HCT116 (cell line): Measurements from ENCODE around the gene BCL11B. TPM values are rescaled to one million over a fixed set of nuclear protein-coding genes. Genes with fewer than 3 reads are reported as not detected.

Source experiments
- ATAC-seq: fragments of 200-7000 bp; cut with Tn5 transposase; 2 replicates; pipeline ENCODE4 v1.9.1; 2020; ENCODE audit warnings: mild to moderate bottlenecking, moderate library complexity
- BruUV-seq: library from RNA; stranded (reverse); fragments of 400-500 nt; replicated peaks from 2 replicates; lab custom pipeline; 2021; lab: Mats Ljungman, UMichigan
- CTCF ChIA-PET: fragments of 300-600 bp; sonication (Branson Sonifier 250); formaldehyde crosslinking; loops from one replicate; lab custom pipeline; 2021; ENCODE audit warnings: antibody characterized with exemption; lab: Charles Lee
- POLR2A ChIA-PET: fragments of 300-600, 350-600 bp; sonication (Branson Sonifier 250); formaldehyde crosslinking; loops from one replicate; lab custom pipeline; 2021; ENCODE audit warnings: antibody characterized with exemption; lab: Charles Lee
- RAD21 ChIA-PET, 2 experiments: fragments of 300-600 bp; sonication (Branson Sonifier 250); formaldehyde crosslinking; loops; one replicate each; lab custom pipeline; 2023; ENCODE audit warnings: low total read pairs in 2 of 2; ENCODE audit not compliant: uncharacterized antibody in 2 of 2, unreplicated experiment in 2 of 2, low non-redundant PET in 1 of 2; lab: Charles Lee
- DNase-seq: peaks from one replicate; pipeline ENCODE4 v3.0.0-alpha.2; 2010; ENCODE audit warnings: low read depth, low spot score
- H2AFZ ChIP-seq: fragments of 200-600 bp; shearing (Covaris generic), sonication (generic); 2 replicates; pipeline ENCODE4 v1.6.1; 2017; ENCODE audit warnings: low read depth, mixed run types, mixed read lengths, antibody characterized with exemption, low read length; ENCODE audit not compliant: poor library complexity, severe bottlenecking
- H3K27ac ChIP-seq: 2 replicates; pipeline ENCODE4 v1.5.1; 2012; ENCODE audit warnings: low read depth, low read length
- H3K27me3 ChIP-seq: fragments of 200-600 bp; sonication (generic); 2 replicates; pipeline ENCODE4 v1.6.1; 2016; ENCODE audit warnings: mixed run types, low read length, mixed read lengths; ENCODE audit not compliant: insufficient read depth
- H3K36me3 ChIP-seq, 2 experiments: fragments of 200-500 bp in 1 of 2; fragments of 200-600 bp in 1 of 2; sonication (Bioruptor generic) in 1 of 2; sonication (generic) in 1 of 2; 2 replicates each; pipeline versions ENCODE4 v1.5.1 to v1.6.1; 2014 to 2016; ENCODE audit warnings: low read length in 2 of 2, inconsistent platforms in 1 of 2, mixed read lengths in 1 of 2, mixed run types in 1 of 2; ENCODE audit not compliant: insufficient read depth in 2 of 2, control insufficient read depth in 1 of 2
- H3K4me1 ChIP-seq, 2 experiments: fragments of 200-600 bp in 1 of 2; sonication (generic) in 1 of 2; 2 replicates each; pipeline versions ENCODE4 v1.5.1 to v1.6.1; 2012 to 2017; ENCODE audit warnings: low read length in 2 of 2, inconsistent platforms in 1 of 2, mild to moderate bottlenecking in 1 of 2, mixed read lengths in 1 of 2, mixed run types in 1 of 2, moderate library complexity in 1 of 2; ENCODE audit not compliant: insufficient read depth in 2 of 2, control insufficient read depth in 1 of 2
- H3K4me2 ChIP-seq: fragments of 200-600 bp; sonication (generic); 2 replicates; pipeline ENCODE4 v1.6.1; 2017; ENCODE audit warnings: mixed run types, low read length, mixed read lengths
- H3K4me3 ChIP-seq, 2 experiments: fragments of 200-600 bp in 1 of 2; sonication (generic) in 1 of 2; replicated peaks in 1 of 2; 2 replicates each; pipeline ENCODE4 v1.5.1; 2011 to 2016; ENCODE audit warnings: low read length in 2 of 2, control low read depth in 1 of 2, low read depth in 1 of 2, mild to moderate bottlenecking in 1 of 2, mixed read lengths in 1 of 2, mixed run types in 1 of 2
- H3K79me2 ChIP-seq: fragments of 200-600 bp; sonication (generic); 2 replicates; pipeline ENCODE4 v1.6.1; 2017; ENCODE audit warnings: mild to moderate bottlenecking, mixed run types, low read length, moderate library complexity, mixed read lengths; ENCODE audit not compliant: insufficient read depth
- H3K9ac ChIP-seq: fragments of 200-600 bp; sonication (generic); 2 replicates; pipeline ENCODE4 v1.6.1; 2016; ENCODE audit warnings: low read length, mixed read lengths
- H3K9me2 ChIP-seq: fragments of 200-600 bp; sonication (generic), shearing (Covaris generic); 2 replicates; pipeline ENCODE4 v1.6.1; 2017; ENCODE audit warnings: mixed run types, mild to moderate bottlenecking, moderate library complexity; ENCODE audit not compliant: insufficient read depth
- H3K9me3 ChIP-seq, 2 experiments: fragments of 200-500 bp in 1 of 2; fragments of 200-600 bp in 1 of 2; sonication (Bioruptor generic) in 1 of 2; sonication (generic) in 1 of 2; 2 replicates each; pipeline ENCODE4 v1.6.1; 2014 to 2017; ENCODE audit warnings: low read length in 2 of 2, mixed read lengths in 2 of 2, inconsistent platforms in 1 of 2, low read depth in 1 of 2, mild to moderate bottlenecking in 1 of 2, mixed run types in 1 of 2, moderate library complexity in 1 of 2; ENCODE audit not compliant: control insufficient read depth in 1 of 2, insufficient read depth in 1 of 2
- H4K20me1 ChIP-seq: fragments of 200-600 bp; sonication (generic), shearing (Covaris generic); 2 replicates; pipeline ENCODE4 v1.6.1; 2017; ENCODE audit warnings: mixed run types, mild to moderate bottlenecking, moderate library complexity; ENCODE audit not compliant: insufficient read depth
- CBX3 ChIP-seq: IDR thresholded peaks from 2 replicates; pipeline ENCODE4 v1.6.1; 2012; ENCODE audit warnings: low read depth
- CEBPB ChIP-seq: IDR thresholded peaks from 2 replicates; pipeline ENCODE4 v1.6.1; 2012; ENCODE audit warnings: low read depth
- EGR1 ChIP-seq: IDR thresholded peaks from 2 replicates; pipeline ENCODE4 v1.6.1; 2012; ENCODE audit warnings: low read depth
- ELF1 ChIP-seq: IDR thresholded peaks from 2 replicates; pipeline ENCODE4 v1.6.1; 2012; ENCODE audit warnings: low read depth, borderline replicate concordance
- EZH2 ChIP-seq: fragments of 200-600 bp; sonication (generic); IDR thresholded peaks from 2 replicates; pipeline ENCODE4 v1.6.1; 2017; ENCODE audit warnings: antibody characterized with exemption, mixed run types
- EZH2phosphoT487 ChIP-seq: fragments of 200-600 bp; IDR thresholded peaks from 2 replicates; pipeline ENCODE4 v1.6.1; 2018; ENCODE audit warnings: antibody characterized with exemption, borderline replicate concordance
- FOSL1 ChIP-seq: IDR thresholded peaks from 2 replicates; pipeline ENCODE4 v1.6.1; 2012; ENCODE audit warnings: low read depth
- JUND ChIP-seq: IDR thresholded peaks from 2 replicates; pipeline ENCODE4 v1.6.1; 2012
- POLR2A ChIP-seq: IDR thresholded peaks from 2 replicates; pipeline ENCODE4 v1.7.0; 2011; ENCODE audit warnings: borderline replicate concordance; ENCODE audit not compliant: insufficient read depth, insufficient read length; ENCODE audit errors: extremely low read depth
- POLR2AphosphoS5 ChIP-seq: IDR thresholded peaks from 2 replicates; pipeline ENCODE4 v1.6.1; 2011; ENCODE audit warnings: mild to moderate bottlenecking, low read depth, low read length, moderate library complexity
- RAD21 ChIP-seq: IDR thresholded peaks from 2 replicates; pipeline ENCODE4 v1.6.1; 2012; ENCODE audit warnings: low read depth, mild to moderate bottlenecking
- SIN3A ChIP-seq: IDR thresholded peaks from 2 replicates; pipeline ENCODE4 v1.6.1; 2012; ENCODE audit warnings: low read depth
- SRF ChIP-seq: IDR thresholded peaks from 2 replicates; pipeline ENCODE4 v1.6.1; 2012; ENCODE audit warnings: low read depth
- YY1 ChIP-seq: IDR thresholded peaks from 2 replicates; pipeline ENCODE4 v1.6.1; 2011; ENCODE audit warnings: low read length, low read depth, moderate library complexity, mild to moderate bottlenecking; ENCODE audit not compliant: insufficient replicate concordance; ENCODE audit errors: extremely low read depth
- ZFX ChIP-seq: fragments of 450-650 bp; IDR thresholded peaks from 2 replicates; pipeline ENCODE4 v1.6.1; 2017
- ZNF274 ChIP-seq: fragments of 200-500 bp; sonication (Bioruptor generic); IDR thresholded peaks from 2 replicates; pipeline ENCODE4 v1.6.1; 2014; ENCODE audit warnings: mild to moderate bottlenecking, low read depth, low read length, inconsistent platforms
- intact Hi-C: fragments of 100-400 bp; cut with micrococcal nuclease; formaldehyde crosslinking; loops from 2 replicates; pipeline ENCODE4 v1.10.0; 2022
- total RNA-seq: library from RNA; stranded (reverse); gene quantifications from one replicate; pipeline ENCODE4 v1.2.1, GENCODE V29; 2021; ENCODE audit not compliant: unreplicated experiment
- TF ChIP-seq, protein P1 (sequence below): IDR thresholded peaks from 2 replicates; pipeline ENCODE4 v1.6.1; 2012
- TF ChIP-seq, protein P2 (sequence below): IDR thresholded peaks from 2 replicates; pipeline ENCODE4 v1.6.1; 2012; ENCODE audit warnings: low read depth
- TF ChIP-seq, protein P3 (sequence below), 3 experiments: fragments of 200-600 bp in 1 of 3; sonication (generic) in 1 of 3; IDR thresholded peaks in 2 of 3; conservative IDR thresholded peaks in 1 of 3; 2 replicates each; pipeline ENCODE4 v1.5.1; 2012 to 2017; ENCODE audit warnings: low read depth in 2 of 3, low read length in 2 of 3, antibody characterized with exemption in 1 of 3, borderline replicate concordance in 1 of 3, control low read depth in 1 of 3, mild to moderate bottlenecking in 1 of 3, mixed read lengths in 1 of 3, mixed run types in 1 of 3, moderate library complexity in 1 of 3; ENCODE audit not compliant: insufficient read depth in 1 of 3
- TF ChIP-seq, protein P4 (sequence below): IDR thresholded peaks from 2 replicates; pipeline ENCODE4 v1.6.1; 2012

BCL11B gene
- total RNA-seq, 1 experiment from 2014 or later, result 1.1 TPM

DNA sequence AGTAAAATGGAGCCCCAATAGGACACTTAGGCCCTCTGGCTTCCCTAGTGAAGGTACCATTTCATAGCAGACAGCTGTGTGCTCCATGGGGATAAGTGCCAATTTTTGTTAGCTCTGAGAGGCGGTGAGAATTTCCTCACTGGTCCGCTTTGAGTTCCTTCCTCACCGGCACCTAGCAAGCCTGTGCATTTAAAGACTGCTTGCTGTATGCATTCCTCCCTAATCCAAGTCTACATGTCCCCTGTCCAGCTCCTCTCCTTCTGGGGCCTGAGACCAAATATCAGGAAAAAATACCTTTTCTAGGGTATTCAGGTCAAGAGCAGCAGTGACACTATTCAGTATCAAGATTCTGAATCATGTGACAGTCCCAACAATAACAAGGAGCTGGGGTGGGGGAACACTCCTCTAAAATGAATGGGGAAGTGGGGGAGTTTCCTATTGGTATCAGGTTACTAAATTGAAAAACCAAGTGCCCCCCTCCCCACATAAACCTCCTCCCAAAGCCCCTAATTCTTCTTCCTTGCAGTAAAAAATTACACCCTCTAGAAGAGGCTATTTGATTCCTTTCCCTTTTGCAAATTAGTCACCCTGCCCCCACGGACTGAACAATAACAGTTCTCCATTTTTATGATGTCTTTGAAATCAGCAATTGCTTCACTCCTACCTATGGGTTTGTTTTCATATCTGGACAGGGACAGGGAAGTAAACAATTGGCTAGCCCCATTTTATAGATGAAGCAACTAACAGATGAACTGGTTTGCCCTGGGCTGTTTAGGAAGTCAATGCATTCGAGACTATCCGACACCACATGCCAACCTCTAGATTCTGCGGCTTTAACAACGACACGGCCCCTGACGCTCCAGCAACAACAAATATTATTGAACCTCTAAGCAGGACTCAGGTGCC lies 28.9 kb downstream of the BCL11B start:
- DNase-seq (no peak), ATAC-seq (no peak)
- Histone ChIP-seq H3K9me3 (no peaks in the 10 kb centered on the region), H2AFZ (no peak overlapping the region), H3K27me3 (no peaks in the 10 kb centered on the region; the same call in none of the 2 replicates), H3K4me1 (peaks cover 3 to 11% of the 10 kb centered on the region in 2 experiments; a peak in 2 of 4 replicates), H3K4me2 (no peak overlapping the region), H4K20me1 (no peaks in the 10 kb centered on the region), H3K9me2 (no peaks in the 10 kb centered on the region), H3K4me3 (no peak overlapping the region), H3K36me3 (no peaks in the 10 kb centered on the region), H3K9ac (no peak overlapping the region), H3K79me2 (no peaks in the 10 kb centered on the region), H3K27ac (no peak overlapping the region)
- no TSS peak for BruUV-seq
- RAD21 ChIA-PET, result no interaction called here
- intact Hi-C loops, result no loop called here
- POLR2A ChIA-PET, result no interaction called here
- TF ChIP-seq, protein P1, sequence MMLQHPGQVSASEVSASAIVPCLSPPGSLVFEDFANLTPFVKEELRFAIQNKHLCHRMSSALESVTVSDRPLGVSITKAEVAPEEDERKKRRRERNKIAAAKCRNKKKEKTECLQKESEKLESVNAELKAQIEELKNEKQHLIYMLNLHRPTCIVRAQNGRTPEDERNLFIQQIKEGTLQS, result no peak
- TF ChIP-seq, protein P2, sequence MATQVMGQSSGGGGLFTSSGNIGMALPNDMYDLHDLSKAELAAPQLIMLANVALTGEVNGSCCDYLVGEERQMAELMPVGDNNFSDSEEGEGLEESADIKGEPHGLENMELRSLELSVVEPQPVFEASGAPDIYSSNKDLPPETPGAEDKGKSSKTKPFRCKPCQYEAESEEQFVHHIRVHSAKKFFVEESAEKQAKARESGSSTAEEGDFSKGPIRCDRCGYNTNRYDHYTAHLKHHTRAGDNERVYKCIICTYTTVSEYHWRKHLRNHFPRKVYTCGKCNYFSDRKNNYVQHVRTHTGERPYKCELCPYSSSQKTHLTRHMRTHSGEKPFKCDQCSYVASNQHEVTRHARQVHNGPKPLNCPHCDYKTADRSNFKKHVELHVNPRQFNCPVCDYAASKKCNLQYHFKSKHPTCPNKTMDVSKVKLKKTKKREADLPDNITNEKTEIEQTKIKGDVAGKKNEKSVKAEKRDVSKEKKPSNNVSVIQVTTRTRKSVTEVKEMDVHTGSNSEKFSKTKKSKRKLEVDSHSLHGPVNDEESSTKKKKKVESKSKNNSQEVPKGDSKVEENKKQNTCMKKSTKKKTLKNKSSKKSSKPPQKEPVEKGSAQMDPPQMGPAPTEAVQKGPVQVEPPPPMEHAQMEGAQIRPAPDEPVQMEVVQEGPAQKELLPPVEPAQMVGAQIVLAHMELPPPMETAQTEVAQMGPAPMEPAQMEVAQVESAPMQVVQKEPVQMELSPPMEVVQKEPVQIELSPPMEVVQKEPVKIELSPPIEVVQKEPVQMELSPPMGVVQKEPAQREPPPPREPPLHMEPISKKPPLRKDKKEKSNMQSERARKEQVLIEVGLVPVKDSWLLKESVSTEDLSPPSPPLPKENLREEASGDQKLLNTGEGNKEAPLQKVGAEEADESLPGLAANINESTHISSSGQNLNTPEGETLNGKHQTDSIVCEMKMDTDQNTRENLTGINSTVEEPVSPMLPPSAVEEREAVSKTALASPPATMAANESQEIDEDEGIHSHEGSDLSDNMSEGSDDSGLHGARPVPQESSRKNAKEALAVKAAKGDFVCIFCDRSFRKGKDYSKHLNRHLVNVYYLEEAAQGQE, result no peak
- TF ChIP-seq EZH2phosphoT487 (no peak), EZH2 (no peak), SIN3A (no peak), CEBPB (no peak), EGR1 (no peak), RAD21 (no peak), ELF1 (no peak), JUND (no peak), ZNF274 (no peak), CBX3 (no peak), POLR2AphosphoS5 (no peak), ZFX (no peak), YY1 (no peak), FOSL1 (no peak), POLR2A (no peak), SRF (no peak)
- TF ChIP-seq, protein P3, sequence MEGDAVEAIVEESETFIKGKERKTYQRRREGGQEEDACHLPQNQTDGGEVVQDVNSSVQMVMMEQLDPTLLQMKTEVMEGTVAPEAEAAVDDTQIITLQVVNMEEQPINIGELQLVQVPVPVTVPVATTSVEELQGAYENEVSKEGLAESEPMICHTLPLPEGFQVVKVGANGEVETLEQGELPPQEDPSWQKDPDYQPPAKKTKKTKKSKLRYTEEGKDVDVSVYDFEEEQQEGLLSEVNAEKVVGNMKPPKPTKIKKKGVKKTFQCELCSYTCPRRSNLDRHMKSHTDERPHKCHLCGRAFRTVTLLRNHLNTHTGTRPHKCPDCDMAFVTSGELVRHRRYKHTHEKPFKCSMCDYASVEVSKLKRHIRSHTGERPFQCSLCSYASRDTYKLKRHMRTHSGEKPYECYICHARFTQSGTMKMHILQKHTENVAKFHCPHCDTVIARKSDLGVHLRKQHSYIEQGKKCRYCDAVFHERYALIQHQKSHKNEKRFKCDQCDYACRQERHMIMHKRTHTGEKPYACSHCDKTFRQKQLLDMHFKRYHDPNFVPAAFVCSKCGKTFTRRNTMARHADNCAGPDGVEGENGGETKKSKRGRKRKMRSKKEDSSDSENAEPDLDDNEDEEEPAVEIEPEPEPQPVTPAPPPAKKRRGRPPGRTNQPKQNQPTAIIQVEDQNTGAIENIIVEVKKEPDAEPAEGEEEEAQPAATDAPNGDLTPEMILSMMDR (IDR thresholded peaks at IDR 0.05 in 2 of 3, conservative IDR thresholded peaks at IDR 0.05 in 1 of 3; ENCODE audit: borderline replicate concordance in 1 of 3, insufficient read depth in 1 of 3, low read depth in 2 of 3, low read length in 2 of 3), result no peak
- TF ChIP-seq, protein P4, sequence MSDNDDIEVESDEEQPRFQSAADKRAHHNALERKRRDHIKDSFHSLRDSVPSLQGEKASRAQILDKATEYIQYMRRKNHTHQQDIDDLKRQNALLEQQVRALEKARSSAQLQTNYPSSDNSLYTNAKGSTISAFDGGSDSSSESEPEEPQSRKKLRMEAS, result no peak
- CTCF ChIA-PET, result no interaction called here
